Measurements from ENCODE around the gene GPC1.
A peak's percentile ranks its signal among the peaks of the same experiment; 100 is the strongest.

The GPC1 gene

DNA sequence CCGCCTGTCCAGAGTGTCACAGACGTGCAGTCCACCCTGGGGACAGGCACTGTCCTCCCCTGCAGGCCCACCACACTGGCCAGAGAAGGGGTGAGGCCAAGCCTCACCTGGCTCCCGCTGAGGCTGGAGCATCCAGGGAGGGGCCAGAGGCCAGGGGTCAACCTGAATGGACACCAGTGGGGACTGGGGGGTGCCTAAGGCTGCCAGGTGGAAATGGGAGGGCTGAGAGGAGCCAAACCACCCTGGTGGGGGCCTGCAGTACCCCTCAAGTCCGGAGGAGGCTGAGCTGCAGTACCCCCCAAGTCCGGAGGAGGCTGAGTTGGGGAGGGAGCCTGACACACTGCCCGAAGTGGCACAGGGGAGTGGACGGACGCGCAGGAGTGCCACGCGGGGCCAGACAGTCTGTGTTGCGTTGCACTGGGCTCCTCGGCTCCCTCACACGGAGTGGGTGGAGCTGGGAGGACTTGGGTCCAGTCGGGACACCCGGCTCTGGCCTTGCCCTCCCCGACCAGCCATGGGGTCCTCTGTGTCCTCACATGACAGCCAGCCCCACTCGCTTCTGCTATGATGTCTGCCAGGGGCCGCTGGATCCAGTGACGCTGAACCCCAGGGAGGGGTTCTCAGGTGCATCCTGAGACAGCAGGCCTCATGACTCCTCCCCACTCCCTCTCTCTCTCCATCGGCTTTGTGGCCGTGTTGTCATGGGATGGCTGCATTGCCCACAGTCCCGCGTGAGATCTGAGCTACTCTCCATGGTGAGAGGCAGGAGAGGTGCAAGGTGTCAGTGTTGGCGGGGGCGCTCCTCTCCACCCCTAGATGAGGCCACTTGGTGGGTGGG lies 22.3 kb upstream of the GPC1 start:
- DNase-seq: no peak

DNA sequence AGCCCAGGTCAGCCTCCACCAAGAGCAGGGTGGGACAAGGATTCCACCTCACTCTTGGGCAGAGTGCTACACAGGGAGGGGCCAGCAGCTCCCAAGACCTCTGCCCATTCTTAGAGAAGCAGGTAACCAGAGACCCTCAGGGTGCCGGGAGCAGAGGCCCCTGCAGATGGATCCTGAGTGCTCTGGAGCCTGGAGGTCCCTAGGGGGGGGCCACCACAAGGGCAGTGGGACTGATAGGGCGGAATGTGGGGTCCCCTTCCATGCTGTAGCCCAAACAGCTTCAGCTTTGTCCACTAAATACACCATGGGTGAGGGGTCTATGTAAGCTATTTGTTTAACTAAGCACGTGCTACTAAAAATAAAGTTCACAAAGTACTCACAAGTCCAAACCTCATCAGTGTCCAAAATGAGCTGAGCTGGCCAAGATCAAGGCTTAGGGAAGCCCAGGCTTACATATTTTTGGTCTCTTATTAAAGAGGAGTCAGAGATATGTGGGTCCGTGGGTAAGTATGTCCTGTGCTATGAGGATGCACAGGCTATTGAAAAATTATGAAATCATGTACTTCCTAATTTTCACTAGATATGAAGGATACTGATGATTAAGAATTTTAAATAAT lies 21.5 kb upstream of the GPC1 start:
- DNase-seq: no peak

DNA sequence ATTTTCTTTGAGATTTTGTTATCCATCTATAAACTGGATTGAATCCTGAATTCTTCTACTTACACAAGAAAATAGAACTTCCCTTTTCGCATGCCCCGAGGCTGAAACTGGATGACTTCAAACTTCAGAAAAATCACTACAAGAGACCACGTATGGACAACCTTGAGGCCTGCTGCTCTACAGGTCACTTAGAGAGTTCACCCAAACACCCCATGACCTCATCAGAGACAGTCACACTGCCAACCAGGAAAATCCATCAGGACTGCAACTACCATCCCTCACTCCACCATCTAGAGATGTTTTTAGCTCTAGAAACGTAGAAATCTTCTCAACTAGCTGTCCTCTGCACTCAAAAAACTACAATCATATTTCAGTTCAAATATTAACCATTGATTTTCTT lies 18.6 kb upstream of the GPC1 start:
- DNase-seq: no peak

DNA sequence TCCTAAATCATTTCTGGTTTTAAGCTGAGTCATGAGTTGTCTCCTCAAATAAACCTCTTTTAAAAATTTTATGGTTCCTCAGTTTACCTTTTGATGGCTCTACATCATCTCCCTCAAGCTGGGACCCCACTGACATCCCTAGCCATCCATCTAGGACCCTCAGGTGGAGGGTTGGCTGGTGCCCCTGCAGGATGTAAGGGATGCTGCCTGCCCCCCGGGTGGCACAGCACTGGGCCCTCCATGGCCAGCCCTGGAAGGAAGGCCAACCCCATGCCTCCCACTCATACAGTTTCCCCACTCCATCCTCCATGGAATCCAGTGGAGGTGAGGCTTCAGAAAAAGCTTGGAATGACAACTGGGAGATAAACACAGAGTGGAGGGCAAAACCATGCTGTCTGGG lies 17.2 kb upstream of the GPC1 start:
- DNase-seq: no peak

DNA sequence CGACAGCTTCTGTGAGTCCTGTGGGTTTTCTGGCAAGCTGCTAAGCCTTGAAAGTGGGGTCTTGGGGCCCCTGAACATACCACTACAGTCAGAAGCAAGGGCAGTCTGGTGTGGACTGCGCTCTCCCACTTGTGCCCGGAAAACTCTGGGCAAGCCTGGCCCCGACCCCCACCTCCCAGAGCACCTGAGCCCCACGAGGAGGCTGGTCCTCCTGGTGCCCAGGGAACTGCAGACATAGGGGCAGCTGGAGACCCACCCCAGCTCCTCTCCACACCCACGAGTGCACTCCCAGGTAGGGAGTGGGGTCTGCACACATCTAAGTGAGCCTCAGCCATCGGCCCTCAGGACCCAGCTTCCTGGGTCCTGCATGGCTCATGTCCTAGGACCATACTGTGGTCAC lies 16.2 kb upstream of the GPC1 start:
- DNase-seq: no peak

DNA sequence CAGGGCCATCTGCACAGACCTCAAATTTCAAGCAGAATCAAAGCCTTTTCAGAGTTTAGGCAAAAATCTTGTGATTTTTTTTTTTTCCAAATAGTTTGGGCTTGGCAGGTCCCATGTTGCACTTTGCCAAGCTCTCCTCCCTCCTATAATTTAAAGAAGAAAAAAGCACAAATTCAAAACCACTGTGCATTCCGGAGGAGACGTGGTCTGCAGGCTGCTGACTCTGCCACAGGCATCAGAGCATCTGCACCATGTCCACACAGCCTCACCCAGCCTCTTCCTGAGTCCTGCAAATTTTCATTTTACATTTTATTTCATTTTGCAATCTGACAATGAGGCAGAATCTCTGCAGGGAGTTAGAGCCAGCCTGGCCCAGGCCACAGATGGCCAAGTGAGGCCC lies 15.7 kb upstream of the GPC1 start:
- DNase-seq: no peak

DNA sequence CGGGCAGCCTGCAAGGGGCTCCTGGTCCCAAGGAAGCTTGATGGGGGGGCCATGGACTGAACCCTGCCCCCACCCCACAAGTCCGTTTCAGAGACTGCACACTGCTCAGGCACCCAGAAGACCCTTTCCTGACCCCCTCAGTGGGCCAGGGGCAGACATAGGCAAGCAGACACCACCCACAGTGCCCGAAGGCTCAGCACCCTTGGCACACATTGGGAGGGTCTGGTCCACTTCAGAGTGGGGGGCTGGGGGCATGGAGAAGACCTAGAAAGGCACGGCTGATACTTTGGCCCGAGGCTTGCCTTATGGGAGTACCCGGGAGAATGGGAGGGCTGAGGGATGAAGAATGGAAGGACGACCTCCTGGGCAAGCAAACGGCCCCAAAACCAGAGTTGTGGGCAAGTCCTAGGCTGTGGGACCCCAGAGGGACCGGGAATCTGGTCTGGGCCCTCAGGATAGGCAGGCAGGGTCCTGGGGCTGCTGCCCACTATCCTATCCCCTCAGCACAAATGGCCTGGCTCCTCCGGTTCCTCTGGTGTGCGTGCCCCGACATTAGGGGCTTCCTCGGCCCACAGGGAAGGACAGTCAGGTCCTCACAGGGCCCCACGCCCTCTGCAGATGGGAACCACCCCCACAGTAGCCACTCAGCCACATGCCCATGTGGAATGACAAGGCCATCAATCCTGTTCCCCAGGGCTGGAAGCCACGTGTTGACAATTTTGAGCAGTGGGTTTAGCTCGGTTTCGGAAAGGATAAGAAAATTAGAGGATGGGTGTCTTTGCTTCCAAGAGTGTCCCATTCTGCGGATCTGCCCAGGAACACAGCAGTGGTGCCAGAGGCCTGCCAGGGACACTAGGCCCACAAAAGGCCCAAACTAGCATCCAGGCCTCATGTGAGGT lies 15.0 kb upstream of the GPC1 start:
- no peak for DNase-seq

DNA sequence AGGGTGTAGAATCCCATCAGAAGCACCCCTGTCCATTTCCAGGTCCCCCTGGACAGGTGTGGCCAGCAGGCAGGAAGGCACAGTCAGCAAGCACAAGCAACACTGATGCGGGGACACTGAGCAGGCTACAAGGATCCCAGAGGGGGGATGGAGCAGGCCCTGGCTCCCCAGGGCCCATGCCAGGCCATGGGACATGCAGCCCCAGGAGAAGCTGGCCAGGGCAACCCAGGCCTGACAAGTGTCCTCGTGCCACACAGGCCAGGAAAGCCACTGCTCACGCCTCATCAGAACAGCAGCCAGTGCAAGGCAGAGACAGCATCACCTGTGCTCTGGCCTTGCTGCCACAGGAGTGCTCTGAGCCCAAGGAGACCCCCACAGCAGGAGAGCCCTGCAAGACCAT lies 14.1 kb upstream of the GPC1 start:
- no peak for DNase-seq

DNA sequence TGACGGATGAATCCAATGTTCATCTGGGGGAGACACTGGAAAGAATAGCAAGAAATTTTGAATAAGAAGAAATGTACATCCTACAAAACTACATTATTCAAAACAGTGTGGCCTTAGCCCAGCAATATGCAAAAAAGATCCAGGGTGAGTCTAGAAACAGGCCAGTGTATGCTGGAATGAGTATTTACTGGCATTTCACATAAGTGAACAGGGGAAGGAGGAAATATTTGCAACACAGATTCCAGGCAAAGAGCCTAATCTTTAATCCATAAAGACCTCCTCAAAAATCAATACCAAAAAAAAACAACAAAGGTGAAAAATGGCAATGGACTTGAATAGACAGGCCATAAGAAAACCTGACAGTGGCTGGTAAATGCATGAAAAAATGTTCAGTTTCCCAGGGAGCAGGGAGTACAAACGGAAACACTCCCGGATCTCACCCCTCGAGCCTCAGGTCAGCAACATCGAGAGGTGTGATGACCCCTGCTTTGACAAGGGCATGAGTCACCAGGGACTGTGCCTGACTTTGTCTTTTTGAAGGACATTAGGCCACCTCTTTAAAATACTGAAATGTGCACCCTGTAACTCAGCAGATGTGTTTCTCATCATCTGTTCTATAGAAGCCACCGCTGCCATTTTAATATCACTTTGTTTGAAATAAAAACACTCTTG lies 12.7 kb upstream of the GPC1 start:
- DNase-seq: no peak

DNA sequence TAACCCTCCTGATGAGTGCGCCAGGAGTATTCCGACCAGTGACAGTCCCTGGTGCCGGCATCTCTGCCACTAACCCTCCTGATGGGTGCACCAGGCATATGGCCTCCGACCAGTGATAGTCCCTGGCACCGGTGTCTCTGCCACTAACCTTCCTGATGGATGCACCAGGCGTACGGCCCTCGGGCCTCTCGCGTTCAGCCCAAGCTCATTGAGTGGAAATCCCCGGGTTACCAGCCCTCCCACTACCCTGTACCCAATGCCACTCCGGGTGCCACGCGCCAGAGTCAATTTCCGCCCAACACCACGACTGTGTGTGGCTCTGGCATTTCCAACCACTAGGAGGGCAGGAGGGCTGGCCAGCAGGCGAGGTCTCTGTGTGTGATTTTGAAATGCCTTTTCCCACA lies 11.7 kb upstream of the GPC1 start:
- no peak for DNase-seq

DNA sequence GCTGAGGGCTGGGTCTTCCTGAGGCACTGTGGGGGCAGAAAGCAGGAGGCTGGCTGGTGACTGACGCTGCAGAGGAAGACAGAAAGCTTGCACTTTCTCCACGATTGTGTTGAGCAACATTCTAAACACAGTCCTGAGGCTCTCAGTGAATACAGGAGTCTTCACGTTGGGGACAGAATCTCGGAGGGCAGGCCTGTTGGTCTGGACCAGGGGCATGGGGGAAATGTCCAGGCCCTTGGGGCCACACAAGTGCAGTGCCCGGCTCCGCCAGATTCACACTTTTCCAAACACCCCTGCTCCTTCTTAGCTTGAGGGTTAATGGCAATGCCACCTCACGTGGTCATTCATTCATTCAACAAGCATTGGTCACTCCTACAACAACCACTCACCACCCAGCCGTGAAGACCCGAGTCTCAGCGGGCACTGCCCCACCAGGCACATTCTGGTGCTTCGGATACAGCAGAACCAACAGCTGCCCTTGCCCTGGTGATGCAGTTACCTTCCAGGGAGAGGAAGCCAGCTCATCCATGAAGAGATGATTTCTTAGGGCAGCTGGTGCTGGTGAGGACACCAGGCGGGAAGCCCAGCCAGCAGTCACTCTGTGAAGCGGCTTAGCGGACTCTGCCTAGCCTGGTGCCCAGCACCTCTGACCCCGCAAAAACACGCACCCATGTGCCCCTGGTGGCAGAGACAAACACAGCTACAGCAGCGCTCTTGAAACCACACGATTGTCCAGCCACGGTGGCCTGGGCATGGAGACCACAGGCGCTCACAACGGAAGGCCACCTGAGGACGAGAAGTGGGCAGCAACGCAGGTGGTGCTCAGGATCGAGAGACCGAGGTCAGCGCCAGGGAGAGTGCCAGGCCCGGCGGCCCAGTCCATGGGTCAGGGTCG lies 10.9 kb upstream of the GPC1 start:
- DNase-seq: no peak

DNA sequence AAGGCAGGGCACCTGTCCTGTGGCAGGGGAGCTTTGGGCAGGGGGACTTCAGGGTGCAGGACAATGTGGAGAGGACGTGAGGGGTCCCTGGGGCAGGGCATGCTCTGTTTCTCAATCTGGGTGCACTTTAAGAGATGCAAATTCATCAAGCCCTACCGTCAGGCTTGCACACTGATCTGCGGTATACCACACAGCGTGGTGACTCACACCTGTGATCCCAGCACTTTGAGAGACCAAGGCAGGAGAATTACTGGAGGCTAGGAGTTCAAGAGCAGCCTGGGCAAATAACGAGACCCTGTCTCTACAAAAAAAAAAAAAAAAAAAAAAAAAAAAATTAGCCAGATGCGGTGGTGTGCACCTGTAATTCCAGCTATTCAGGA lies 10.2 kb upstream of the GPC1 start:
- no peak for DNase-seq

DNA sequence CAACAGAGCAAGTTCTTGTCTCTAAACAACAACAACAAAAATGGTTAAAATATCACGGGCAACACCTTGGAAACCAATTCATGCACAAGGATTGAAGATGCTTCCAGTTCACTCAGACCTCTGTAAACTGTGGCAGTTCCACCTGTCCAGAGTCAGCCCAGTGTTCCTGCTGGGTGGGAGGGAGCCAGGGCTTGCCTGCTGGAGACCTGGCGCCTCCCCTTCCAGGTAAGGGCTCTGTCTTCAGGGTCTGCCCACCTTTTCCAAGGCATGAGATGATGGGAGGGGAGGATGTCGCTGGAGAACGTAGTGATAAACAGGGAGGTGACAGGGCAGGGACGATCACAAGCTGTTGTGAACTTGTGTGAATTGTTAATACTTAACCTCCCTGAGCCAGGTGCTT lies 9.8 kb upstream of the GPC1 start:
- DNase-seq: no peak

DNA sequence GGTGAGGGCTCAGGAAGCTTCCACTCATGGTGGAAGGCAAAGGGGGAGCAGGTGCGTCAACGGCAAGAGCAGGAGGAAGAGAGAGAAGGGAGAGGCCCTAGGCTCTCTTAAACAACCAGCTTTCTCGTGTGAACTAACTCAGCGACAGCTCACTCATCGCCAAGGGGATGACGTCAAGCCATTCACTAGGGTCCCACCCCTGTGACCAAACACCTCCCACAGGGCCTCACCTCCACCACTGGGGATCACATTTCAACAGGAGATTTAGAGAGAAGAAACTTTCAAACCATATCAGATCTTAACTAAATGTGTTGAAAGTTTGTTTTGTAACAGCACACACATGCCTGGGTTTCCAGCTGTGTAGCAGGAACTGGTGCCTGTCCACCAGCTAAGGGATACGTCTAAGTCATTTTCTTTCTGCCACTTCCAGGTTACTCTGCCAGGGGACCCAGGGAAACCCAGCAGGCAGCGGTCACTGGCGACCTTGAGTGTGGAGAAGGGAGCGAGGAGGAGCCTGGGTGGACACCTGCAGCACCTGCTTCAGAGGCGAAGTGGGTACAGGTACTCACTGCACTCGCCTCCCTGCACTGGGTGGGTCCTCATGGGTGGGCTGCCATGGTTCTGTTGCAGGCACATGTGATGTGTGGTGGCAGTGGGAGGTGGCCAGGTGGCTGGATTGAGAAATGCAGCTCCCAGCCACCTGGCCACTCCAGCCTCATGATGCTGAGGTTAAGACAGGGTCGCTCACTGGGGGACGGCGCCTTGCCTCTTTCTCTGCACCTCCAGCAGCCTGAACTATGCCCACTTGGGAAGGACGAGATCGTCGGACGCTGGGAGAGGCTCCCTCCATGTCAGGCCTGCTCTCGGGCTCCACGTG lies 8.4 kb upstream of the GPC1 start:
- DNase-seq: no peak

DNA sequence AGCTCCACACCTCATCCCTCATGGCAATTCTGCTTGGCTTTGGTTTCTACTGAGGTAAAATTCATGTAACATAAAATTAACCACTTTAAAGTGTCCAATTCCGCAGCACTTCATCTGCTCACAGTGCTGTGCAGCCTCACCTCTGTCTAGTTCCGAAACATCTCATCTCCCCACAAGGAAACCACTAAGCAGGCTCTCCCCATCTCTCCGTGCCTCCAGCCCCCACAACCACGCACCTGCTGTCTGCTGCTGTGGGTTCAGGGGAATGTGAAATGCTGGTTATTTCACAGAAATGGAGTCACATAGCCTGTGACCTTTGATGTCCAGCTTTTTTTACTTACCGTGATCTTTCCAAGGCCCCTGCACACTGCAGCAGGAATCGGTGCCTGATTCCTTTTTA lies 7.7 kb upstream of the GPC1 start:
- no peak for DNase-seq

DNA sequence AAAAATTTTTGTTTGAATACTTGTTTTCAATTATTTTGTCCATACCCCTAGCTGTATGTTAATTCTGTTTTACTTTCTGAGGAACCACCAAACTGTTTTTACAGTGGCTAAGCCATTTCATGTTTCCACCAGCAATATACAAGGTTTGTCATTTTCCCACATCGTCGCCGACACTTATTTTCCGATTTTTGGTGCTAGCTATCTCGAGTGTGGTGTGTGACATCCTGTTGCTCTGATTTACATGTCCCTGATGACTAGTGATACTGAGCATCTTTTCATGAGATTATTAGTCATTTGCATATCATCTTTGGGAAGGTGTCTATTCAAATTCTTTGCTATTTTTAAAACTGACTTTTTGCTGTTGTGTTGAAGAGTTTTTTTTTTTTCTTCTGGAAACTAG lies 7.2 kb upstream of the GPC1 start:
- DNase-seq: peak; percentile 25

DNA sequence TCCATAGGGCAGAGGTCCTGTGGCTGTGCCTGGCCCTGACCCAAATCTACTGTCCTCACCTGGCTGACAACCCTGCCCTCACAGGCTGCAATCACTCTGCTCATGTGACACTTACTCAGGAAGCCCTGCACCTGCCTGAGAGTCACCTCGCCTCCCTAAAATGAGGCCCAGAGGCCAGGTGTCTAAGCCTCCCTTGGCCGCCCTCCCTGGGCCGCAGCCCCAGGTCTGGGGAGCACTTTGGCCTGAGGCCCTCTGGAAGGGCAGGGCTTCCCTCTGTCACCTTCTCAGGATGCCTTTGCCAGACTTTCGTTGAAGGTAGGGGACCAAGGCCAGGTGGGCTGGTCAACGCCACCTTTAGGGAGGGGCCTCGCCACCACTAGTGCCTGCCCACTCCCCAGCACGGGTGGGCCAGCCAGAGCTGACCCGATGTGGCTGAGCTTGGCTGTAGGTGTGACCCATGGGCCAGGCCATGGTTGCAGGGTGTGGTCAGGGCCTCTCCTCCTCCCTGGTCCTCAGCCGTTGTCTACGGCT lies 6.1 kb upstream of the GPC1 start:
- DNase-seq: no peak

DNA sequence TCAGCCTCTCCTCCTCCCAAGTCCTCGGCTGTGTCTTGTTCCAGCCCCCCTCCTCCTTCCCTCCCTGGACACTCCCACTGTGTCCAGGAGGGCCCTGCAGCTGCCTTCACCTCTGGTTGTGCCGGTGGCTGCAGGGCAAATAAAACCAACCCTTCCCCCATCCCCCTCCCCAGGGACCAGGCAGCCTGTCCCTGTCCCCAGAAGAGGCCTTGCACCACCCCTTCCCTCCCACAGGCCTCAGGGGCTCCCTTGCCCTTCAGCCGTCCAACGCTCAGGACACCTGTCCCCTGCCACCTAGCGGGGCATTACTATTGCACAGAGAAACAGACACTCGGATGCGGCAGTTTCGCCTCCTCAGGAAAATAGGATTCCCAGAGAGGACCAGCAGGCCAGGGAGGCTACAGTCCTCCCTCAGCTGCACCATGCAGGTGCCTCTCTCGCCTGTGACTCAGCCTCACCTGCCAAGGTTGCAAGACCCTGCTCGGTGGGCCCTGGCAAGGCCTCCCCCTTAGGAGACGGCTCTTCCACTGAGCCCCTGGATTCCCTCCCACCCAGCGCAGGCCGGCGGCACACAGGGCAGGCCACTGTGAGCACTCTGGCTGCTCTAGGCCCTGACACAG lies 5.5 kb upstream of the GPC1 start:
- no peak for DNase-seq

DNA sequence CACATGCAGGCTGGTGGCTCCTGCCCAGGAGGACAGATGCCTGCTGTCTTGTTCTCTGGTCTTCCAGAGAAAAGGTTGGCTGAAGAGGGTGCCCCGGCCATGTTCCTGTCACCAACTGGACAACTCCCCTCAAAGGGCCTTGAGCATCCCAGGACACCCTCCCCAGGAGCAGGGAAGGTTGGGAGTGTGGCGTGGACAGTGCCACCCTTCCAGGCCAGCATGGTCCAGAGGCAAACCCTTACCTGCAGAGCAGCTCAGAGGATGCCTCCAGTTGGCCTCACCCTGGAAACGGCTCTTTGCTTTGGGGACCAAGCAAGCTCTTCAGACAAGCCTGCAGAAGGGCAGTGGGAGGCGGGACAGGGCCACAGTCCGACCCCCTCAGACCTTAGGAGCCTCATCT lies 4.9 kb upstream of the GPC1 start:
- no peak for DNase-seq

DNA sequence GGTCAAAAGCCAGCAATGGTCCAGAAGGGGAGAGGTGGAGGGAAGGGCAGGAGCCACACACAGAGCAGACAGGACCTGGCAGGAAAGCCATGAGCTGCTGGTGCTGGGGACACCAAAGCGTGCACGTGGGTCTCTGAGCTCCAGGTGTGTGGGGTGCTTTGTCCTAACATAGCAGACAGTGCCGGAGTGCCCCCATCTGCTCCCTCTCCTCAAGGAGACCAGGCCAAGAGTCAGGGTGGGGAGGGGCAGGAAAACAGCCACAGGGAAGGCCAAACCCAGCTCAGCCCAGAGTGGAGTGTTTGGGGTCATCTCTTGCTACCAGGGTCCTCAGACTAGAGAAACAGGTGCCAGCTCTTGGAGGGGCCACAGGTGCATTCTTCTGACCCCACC lies 4.2 kb upstream of the GPC1 start:
- no peak for DNase-seq
